GM21360 (cell line): ENCODE results near the gene NANOS2.
"Not testable (repeated sequence)": the region's sequence is repeated elsewhere in the genome, so short reads cannot be mapped to it uniquely, and the experiment has no call there.

ENCODE experiments used
- ATAC-seq: cut with Tn5 transposase; IDR thresholded peaks from one replicate; pipeline ENCODE4 v1.9.1; 2021; ENCODE audit warnings: mild to moderate bottlenecking, moderate library complexity; ENCODE audit not compliant: unreplicated experiment

NANOS2 gene

GRCh38 chr19:45876411-45877197, 38.0 kb downstream of the NANOS2 start:
- no peak for ATAC-seq

GRCh38 chr19:45876161-45876410, 38.5 kb downstream of the NANOS2 start:
- no peak for ATAC-seq

GRCh38 chr19:45874620-45874966, 40.0 kb downstream of the NANOS2 start:
- no peak for ATAC-seq

- ATAC-seq: no peak
Observed at GRCh38 chr19:45873219-45873772, 41.3 kb downstream of the NANOS2 start.

DNA sequence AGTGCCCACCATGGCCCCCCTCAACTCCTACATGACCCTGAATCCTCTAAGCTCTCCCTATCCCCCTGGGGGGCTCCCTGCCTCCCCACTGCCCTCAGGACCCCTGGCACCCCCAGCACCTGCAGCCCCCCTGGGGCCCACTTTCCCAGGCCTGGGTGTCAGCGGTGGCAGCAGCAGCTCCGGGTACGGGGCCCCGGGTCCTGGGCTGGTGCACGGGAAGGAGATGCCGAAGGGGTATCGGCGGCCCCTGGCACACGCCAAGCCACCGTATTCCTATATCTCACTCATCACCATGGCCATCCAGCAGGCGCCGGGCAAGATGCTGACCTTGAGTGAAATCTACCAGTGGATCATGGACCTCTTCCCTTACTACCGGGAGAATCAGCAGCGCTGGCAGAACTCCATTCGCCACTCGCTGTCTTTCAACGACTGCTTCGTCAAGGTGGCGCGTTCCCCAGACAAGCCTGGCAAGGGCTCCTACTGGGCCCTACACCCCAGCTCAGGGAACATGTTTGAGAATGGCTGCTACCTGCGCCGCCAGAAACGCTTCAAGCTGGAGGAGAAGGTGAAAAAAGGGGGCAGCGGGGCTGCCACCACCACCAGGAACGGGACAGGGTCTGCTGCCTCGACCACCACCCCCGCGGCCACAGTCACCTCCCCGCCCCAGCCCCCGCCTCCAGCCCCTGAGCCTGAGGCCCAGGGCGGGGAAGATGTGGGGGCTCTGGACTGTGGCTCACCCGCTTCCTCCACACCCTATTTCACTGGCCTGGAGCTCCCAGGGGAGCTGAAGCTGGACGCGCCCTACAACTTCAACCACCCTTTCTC, 42.3 kb downstream of the NANOS2 start:
- no peak for ATAC-seq

DNA sequence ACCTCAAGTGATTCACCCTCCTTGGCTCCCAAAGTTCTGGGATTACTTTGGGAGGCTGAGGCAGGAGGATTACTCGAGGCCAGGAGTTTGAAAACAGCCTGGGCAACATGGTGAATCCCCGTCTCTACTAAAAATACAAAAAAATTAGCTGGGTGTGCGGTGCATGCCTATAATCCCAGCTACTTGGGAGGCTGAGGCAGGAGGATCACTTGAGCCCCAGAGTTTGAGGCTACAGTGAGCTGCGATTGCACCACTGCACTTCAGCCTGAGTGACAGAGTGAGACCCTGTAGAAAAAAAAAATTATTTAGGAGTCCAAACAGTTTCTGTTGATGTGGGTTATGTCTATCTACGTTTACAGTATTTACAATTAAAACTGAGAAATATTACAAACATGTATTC, 43.8 kb downstream of the NANOS2 start:
- ATAC-seq: no peak

DNA sequence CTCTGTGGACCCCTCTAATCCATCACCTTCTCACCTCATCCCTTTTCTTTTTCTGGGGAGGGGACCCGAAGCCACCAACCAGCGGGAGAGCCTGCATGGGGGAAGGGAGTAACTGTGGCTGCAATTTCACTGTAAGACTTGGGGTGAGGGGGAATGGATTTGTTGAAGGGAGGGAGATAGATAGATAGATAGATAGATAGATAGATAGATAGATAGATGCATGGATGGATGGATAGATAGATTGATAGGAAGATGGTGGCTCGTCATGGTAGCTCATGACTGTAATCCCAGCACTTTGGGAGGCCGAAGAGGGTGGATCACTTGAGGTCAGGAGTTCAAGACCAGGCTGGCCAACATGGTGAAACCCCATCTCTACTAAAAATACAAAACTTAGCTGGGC, 47.3 kb downstream of the NANOS2 start:
- ATAC-seq: not testable (repeated sequence)

GRCh38 chr19:45866400-45867176, 48.0 kb downstream of the NANOS2 start:
- ATAC-seq: no peak

- ATAC-seq: no peak
Observed at GRCh38 chr19:45865269-45865948, 49.2 kb downstream of the NANOS2 start.

GRCh38 chr19:45864629-45865082, 49.9 kb downstream of the NANOS2 start:
- ATAC-seq: no peak

DNA sequence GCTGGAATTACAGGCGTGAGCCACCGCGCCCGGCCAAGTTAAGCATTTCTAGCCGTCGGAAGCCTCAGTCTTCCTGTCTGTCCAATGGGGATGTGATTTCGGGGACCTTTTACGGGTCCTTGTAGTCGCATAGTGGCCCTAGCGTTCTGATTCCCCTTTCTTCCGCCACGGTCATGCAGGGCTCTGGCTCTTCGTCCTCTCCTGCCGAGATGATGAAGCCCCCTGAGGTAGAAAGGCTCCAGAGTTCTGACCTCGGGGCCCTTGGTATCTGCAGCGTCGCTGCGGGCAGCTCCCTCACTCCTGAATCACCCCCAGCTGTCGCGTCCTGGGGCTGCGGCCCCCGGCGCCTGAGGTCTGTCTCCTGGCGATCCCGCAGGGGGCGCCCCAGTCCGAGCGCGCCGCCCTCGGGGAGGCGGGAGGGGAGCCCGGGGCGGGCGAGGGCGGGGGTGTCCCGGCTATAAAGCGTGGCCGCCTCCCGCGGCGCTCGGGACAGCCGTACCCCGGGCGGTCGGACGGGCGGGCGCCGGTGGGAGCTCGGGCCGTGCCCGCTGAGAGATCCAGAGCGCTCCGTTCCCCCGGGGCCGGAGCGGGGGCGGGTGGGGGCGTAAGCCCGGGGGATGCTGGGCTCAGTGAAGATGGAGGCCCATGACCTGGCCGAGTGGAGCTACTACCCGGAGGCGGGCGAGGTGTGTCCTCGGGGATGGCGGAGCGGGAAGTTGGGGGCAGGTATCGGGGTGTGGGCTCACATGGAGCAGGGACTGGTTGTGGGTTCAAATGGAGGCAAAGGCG, 50.5 kb downstream of the NANOS2 start, which contains the start of gene FOXA3:
TSS of gene FOXA3 (plus strand) at position 487 of the 789 bp plus-strand sequence. CDS start at position 618, 131 bp downstream.
- ATAC-seq: no peak

DNA sequence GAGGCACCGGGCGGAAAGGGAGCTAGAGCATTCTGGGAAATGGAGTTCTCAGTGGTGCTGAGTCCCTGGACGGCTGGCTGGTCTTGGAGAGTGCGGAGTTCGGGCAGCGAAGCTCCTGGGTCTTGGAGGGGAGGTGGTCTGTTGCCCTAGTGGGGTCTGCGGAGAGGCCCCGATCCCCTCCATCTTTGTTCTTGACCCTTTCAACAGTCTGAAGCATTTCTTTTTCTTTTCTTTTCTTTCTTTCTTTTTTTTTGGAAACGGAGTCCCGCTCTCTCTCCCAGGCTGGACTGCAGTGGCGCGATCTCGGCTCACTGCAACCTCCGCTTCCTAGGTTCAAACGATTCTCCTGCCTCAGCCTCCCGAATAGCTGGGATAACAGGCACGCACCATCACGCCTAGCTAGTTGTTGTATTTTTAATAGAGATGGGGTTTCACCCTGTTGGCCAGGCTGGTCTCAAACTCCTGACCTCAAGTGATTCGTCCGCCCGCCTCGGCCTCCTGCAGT, 51.2 kb downstream of the NANOS2 start:
- no peak for ATAC-seq
